HG03039 (cell line): Measurements from ENCODE around the gene CLRN3.

Experiments used
- ATAC-seq: cut with Tn5 transposase; IDR thresholded peaks from one replicate; pipeline ENCODE4 v1.9.1; 2021; ENCODE audit warnings: mild to moderate bottlenecking, moderate library complexity; ENCODE audit not compliant: unreplicated experiment

The CLRN3 gene

GRCh38 chr10:127903789-127904188, 11.0 kb upstream of the CLRN3 start:
- no peak for ATAC-seq

- ATAC-seq = no peak
Measured at GRCh38 chr10:127899766-127900387, 7.1 kb upstream of the CLRN3 start.

GRCh38 chr10:127897177-127897576, 4.4 kb upstream of the CLRN3 start:
- ATAC-seq = no peak

- ATAC-seq = no peak
Measured at GRCh38 chr10:127896590-127896989, 3.8 kb upstream of the CLRN3 start.

GRCh38 chr10:127894146-127894545, 1.4 kb upstream of the CLRN3 start:
- no peak for ATAC-seq

- no peak for ATAC-seq
Measured at GRCh38 chr10:127890832-127891334, 1.9 kb downstream of the CLRN3 start.

GRCh38 chr10:127890216-127890615, 2.5 kb downstream of the CLRN3 start:
- ATAC-seq = no peak

- no peak for ATAC-seq
Measured at GRCh38 chr10:127889605-127890195, 3.0 kb downstream of the CLRN3 start.

- ATAC-seq = no peak
Measured at GRCh38 chr10:127888521-127889312, 4.0 kb downstream of the CLRN3 start.

- no peak for ATAC-seq
Measured at GRCh38 chr10:127887541-127888415, 5.0 kb downstream of the CLRN3 start.

- no peak for ATAC-seq
Measured at GRCh38 chr10:127886371-127887051, 6.2 kb downstream of the CLRN3 start.

GRCh38 chr10:127884501-127884900, 8.2 kb downstream of the CLRN3 start:
- no peak for ATAC-seq

- ATAC-seq = no peak
Measured at GRCh38 chr10:127883516-127883915, 9.2 kb downstream of the CLRN3 start.

- ATAC-seq = no peak
Measured at GRCh38 chr10:127882801-127883459, 9.8 kb downstream of the CLRN3 start.

GRCh38 chr10:127882391-127882790, 10.3 kb downstream of the CLRN3 start:
- no peak for ATAC-seq

GRCh38 chr10:127881262-127881661, 11.5 kb downstream of the CLRN3 start:
- ATAC-seq = no peak

- no peak for ATAC-seq
Measured at GRCh38 chr10:127880557-127880956, 12.2 kb downstream of the CLRN3 start.

GRCh38 chr10:127878475-127879055, 14.2 kb downstream of the CLRN3 start:
- no peak for ATAC-seq

- ATAC-seq = no peak
Measured at GRCh38 chr10:127877699-127878098, 15.0 kb downstream of the CLRN3 start.
